Astrocyte of the spinal cord (primary cell): ENCODE measurements around the gene MAGI2.

ENCODE experiments used
- DNase-seq: peaks from one replicate; pipeline ENCODE4 v3.0.0; 2011; ENCODE audit warnings: low read depth, low spot score
- H3K4me3 ChIP-seq: 2 replicates; pipeline ENCODE4 v1.5.1; 2011; ENCODE audit warnings: low read depth, mild to moderate bottlenecking, low read length, moderate library complexity
- CTCF ChIP-seq: IDR thresholded peaks from 2 replicates; pipeline ENCODE4 v1.5.1; 2012; ENCODE audit warnings: low read depth, mild to moderate bottlenecking, low read length, inconsistent platforms
- in situ Hi-C: cut with HindIII; loops from 2 replicates; pipeline ENCODE4 v1.10.0; 2017; ENCODE audit warnings: low sequenced_read_pairs

MAGI2 gene

DNA sequence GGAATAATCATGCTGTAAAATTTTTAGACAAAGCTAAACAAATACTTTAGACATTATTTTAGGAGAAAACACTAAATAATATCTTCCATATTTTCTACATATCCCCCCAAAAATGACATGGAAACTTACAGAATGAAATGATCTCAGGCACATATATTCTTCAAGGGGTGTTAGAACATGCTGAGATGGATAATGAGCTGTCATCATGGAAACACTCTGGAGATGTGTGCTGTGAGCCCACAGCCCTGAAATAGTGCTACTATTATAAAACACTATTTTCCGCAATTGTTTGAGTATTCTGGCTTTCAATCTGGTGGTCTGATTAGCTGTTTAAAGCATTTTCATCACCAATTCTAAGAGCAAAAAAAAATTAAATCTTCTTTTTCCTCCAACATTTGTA lies 1269.2 kb downstream of the MAGI2 start:
- in situ Hi-C loops: no loop called here
- H3K4me3 ChIP-seq: no peak overlapping the region
- no peak for TF ChIP-seq CTCF
- no peak for DNase-seq

- no peak for DNase-seq
- TF ChIP-seq CTCF: no peak
- no peak overlapping the region for H3K4me3 ChIP-seq
- in situ Hi-C loops: no loop called here
Measured at GRCh38 chr7:78179827-78180477, 1273.5 kb downstream of the MAGI2 start.

- in situ Hi-C loops: no loop called here
- no peak for TF ChIP-seq CTCF
- no peak overlapping the region for H3K4me3 ChIP-seq
- no peak for DNase-seq
Measured at GRCh38 chr7:78179211-78179610, 1274.3 kb downstream of the MAGI2 start.

- H3K4me3 ChIP-seq: no peak overlapping the region
- no peak for TF ChIP-seq CTCF
Measured at GRCh38 chr7:78178319-78178718, 1275.1 kb downstream of the MAGI2 start.

DNA sequence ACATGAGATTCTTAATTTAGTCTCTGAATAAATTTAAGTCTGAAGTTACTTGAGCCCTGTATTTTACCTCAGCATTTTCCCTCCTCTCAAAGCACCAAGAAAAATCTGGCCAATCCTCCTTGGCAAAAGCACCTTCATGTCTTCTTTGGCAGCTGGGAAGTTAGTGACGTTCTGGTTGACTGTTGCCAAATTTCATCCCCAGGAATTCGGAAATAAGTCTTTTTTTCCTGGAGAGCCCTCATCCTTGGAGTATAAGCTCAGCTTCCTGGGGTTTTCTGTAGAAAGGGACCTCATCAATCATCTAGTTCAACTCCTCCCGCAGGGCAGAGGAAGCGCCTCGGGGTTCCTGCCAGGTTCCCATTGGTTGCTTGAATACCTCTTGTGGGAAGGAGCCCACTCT lies 1277.3 kb downstream of the MAGI2 start:
- in situ Hi-C loops: no loop called here
- H3K4me3 ChIP-seq: no peak overlapping the region
- peak; percentile 28 for DNase-seq
- no peak for TF ChIP-seq CTCF

More at GRCh38 chr7:78178319-78178718, 1275.1 kb downstream of the MAGI2 start:
- in situ Hi-C loops: no loop called here
- DNase-seq: no peak

GRCh38 chr7:78175330-78176100 lies 1278.0 kb downstream of the MAGI2 start:
- in situ Hi-C loops: no loop called here
- DNase-seq: no peak
- H3K4me3 ChIP-seq: no peak overlapping the region
- no peak for TF ChIP-seq CTCF
